ENCODE results near the gene SPTBN1.

DNA sequence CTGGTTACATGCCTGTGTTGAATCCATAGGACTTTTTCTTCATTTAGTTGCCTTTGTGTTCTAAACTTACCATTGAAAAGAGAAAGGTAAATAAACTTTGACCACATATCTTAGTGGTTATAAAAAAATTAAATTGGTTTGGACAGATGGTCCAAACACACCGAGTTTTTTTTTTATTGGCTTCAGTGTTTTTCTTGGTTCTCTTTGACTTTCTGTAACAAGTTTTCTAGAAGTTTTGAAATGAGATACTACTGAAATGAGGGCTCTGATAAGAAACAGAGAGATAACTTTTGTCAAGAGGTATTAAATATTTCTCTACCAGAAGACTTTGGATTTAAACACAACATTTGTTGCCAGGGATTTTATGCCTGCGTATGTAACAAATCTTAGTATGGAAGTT lies 20.7 kb downstream of the SPTBN1 start:
- TF ChIP-seq EZH2phosphoT487 (IDR thresholded peaks at IDR 0.05; ENCODE audit: insufficient read depth, low read depth) (no peak), EZH2 (IDR thresholded peaks at IDR 0.05; ENCODE audit: insufficient read depth, poor library complexity, severe bottlenecking) (no peak)

Data from GM23248 (cell line).